Measurements from ENCODE around the gene P2RY13.

Gene P2RY13

GRCh38 chr3:151319628-151320027 is 9.7 kb downstream of the P2RY13 start:
- no peak for DNase-seq

DNA sequence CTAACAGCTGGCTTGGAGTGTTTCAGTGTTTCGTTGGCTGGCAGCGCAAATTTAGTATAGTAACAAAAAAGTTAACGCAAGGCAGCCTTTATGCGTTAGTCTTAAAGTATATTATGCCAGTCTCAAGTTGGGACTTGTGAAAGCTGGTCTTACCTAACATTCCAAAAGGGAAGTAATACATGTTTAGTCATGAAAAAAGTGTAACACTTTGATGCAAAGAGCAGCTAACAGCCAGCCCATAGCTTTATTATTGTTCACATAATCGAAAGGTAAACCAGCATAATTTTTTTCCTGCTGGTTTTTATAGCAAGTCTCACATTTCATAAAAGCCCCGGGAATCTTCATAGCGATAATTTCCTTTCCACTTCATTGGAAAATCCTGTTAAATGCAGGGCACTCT is 10.4 kb downstream of the P2RY13 start:
- DNase-seq, result no peak

DNA sequence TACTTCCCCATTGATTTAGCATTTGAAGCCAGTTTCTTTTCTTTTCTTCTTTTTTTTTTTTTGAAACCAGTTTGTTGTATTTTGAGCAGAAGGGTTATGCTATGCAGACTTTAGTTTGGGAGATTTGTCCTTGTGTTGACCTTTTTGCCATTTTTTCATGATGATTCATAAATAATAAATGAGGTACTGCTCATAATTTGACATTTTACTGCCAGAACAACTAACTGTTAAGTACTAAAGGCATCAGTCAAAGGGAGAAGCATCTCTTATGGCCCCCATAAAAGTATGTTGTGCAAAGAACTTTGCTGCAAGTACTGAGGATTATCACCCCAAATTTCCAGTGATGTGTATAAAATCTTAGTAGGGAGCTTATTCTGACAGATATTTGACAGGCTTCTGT is 11.0 kb downstream of the P2RY13 start:
- DNase-seq, result no peak

DNA sequence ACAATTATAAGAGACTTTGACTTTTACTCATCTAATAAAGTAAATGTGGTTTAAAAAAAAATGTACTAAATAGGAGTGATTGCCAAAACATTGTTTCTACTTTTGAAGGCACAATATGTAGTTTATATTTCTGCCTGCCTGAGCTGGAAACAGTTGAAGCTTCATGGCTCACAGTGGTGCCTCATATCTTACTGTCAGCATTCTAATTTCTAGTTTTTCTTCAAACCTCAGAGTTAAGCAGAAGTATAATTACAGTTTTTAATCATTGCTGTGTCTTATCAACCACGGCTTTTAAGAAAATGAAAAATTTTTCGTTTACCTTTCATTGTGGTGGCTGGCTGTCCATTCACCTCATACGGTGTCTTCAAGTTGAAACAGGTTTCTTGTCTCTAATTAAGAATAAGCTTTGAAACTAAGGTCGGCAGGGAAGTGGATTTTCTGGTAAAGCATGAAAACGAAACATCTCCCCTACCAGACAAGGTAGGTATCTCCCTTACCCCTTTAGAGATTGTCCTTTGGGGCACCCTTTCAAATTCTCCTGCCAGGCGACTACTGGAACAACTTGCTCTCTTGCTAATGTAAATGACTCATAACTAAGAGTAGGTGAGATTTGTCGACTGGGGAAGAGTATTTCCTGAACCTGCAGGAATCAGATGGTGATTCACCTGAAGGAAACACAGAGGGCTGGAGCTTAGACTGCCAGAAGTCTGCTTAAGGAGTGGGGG is 12.9 kb downstream of the P2RY13 start, which contains the start of gene GPR87:
TSS of gene GPR87 (minus strand) at position 554 of the 725 bp plus-strand sequence. CDS start 16,720 bp downstream, outside the sequence.
- DNase-seq, result no peak

- no peak for DNase-seq
Observed at GRCh38 chr3:151315846-151316245, 13.5 kb downstream of the P2RY13 start.

DNA sequence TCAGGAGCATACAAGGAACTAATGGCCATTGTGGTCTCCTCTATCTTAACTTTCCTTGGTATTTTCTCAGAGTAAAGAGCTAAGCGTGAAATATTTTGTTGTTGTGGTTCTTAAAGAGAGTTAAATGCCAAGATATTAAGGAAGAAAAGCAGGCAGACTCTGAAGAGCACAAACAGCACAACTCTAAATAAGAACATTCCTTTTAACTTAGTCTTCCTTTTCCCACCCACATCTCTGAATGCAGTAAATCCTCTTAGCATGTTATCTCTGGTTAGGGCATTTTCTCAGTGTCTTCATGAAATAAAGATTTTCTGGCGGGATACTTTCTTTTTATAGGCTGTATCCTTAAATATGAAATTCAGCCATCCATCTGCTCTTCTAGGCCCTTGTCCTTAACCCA is 14.2 kb downstream of the P2RY13 start:
- DNase-seq, result no peak

DNA sequence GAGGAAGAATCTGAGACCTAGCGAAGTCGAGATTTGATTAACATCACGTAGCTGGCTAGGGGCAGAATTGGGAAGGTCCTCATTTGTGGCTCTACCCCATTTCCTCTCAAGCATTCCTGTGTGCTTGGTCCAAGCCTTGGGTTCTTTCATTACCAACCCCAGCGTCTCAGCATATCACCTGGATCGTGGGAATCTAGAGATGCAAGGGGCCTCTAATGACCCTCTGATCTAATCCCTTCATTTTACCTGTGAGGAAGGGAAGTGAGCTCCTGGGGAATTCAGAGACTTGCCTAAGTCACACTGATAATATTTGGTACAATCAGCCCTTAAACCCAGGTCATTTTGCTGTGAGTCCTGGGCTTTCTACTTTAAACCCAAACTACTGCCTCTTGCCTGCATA is 14.8 kb downstream of the P2RY13 start:
- DNase-seq, result no peak

DNA sequence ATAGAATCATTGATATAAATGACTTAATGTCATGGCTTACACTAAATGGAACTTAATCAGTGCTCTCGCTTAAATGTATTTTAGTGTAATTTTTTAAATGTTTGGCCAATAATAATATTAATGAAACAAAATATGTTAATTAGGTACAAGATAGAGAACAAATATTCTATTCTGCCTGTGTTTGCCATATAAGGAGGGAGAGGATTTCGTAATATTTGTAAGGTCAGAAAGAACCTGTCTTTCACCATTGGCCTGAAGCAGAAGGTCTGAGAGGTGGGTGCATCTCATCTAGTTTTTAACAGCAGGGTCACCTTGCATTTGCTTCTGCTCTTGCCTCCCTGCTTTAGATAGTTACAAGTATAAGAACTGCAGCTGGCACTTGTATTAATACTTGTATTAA is 15.2 kb downstream of the P2RY13 start:
- DNase-seq, result no peak

- DNase-seq, result no peak
Observed at GRCh38 chr3:151312972-151313371, 16.4 kb downstream of the P2RY13 start.

DNA sequence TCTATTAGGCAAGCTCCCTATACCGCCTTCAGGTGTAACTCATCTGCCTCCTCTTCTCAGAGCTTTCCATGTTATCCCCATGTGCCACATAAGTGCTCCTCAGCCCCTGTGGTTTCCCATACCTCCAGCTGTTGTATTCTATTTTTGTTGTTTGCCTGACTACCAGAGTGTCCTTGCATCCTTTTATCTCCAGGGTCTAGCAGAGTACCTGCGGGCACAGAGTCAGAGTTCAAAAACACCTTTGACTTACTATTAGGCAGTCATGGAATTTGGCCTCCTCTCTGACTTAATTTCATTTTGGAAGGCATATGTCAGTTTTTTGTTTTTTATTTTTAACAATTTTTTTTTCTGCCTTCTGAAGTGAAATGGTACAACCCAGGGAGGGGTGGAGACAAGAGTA is 19.8 kb downstream of the P2RY13 start:
- DNase-seq, result no peak

DNA sequence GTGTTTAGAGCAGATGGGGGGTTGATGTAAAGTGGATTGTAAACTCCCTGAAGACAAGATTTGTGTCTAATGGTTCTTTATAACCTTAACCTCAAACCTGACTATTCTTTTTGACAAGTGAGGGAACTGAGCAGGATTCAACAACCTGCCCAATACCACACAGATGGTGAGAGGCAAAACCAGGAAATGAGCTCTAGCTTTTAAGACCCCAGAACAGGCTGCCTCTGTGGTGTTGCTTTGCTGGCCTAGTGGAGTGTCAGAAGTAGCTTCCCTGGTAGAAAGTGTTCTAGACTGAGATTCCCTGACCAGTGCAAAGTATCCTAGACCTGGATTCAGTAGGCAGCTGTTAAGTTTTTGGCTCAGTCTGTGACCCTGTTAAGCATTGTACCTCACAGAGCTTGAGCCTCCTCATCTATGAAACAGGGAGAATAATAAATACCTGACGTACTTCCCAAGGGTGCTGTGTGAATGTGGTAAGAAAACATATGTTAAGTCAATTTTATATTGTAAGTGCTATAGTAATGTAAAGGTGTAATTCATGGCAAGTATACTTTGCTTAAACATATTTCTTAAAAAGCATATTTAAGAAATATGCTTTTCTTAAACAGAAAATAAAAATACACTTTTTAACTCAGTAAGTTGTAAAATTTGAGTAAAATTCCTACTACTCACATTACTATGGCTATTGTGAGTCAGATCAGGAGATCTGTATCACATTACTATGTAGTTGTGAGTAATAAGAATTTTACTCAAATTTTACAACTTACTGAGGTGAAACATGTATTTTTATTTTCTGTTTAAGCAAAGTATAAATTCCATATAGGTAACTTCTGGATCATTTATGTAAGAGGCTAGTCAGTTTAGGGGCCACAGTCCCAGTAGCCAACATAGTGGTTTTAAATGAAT is 21.5 kb downstream of the P2RY13 start:
- DNase-seq, result no peak

GRCh38 chr3:151307131-151307530 is 22.2 kb downstream of the P2RY13 start:
- DNase-seq, result no peak

DNA sequence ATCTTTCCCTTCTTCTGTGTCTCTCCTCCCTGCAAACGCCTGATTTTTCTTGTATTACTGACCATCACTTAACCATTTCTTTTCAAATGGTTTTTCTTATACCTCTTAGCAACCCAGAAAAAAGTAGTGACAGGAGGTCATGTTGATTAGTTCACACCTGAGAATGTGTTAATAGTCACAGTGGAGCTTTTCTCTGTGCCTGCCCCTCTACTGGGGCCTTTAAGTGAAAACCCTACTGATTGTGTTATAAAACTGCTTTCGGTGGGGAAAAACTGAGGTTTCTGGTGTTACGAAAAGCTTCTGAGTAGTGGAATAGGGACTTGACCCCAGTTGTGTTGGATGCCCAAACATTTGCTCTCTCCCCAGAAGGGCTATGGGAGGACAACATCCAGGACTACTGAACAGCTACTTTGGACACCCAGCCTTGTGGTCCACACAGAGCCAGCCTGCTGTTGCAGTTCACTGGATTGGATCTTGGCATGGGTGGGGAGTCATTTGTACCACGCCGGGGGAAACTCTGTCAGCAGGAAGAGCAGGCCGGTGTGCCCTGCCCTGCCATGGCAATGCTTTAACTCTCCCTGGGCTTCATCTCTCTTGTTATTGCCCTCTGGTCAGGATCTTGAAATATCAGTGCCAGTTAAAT is 23.1 kb downstream of the P2RY13 start:
- no peak for DNase-seq

DNA sequence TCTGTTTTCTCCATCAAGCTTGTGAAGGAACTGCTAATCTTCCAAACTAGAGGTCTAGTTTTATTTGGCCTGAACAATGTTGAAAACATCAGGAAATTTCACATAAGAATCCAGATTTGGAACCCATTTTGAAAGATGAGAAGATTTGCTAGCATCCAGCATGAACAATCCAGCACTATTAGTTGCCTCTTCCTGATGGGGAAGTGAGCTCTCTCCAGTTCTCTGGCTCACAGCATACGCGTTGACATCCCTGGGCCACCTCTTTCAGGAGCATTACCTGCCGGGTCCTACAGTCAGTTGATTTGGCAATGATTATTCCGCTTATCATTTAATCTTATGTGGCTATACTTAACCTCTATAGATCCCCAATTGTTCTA is 23.6 kb downstream of the P2RY13 start:
- no peak for DNase-seq

DNA sequence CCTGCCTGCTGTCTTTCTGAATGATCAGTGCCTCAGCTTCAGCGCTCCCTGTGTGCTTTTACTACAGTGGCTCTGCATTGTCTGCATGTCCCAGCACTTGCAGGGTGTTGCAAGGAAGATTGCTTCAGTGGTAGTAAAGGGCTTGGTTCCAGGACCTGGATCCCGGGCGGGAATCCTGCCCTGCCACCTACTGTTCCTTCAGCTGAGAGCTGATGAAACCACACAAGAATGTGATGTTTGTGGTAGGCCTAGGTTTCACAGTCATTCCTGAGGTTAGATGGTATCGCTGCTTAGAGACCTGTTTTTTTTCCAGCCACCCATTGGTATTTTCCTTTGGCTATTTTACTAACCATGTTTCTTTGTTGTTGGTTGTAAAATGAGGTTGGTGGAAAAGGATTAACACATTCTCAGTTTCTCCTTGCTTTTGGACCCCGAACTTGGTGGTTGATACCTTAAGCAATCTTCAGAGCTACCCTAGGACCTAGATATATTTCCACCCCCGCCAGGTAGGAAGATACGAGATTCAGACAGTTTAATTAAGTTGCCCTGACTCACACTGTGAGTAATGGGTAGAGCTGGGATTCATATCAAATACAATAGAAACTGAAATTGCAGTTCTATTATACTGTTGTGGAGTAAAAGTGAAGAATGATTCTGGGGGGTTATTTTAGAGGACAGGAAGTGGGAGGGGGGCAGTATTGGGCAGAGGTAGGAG is 24.1 kb downstream of the P2RY13 start:
- DNase-seq, result no peak

DNA sequence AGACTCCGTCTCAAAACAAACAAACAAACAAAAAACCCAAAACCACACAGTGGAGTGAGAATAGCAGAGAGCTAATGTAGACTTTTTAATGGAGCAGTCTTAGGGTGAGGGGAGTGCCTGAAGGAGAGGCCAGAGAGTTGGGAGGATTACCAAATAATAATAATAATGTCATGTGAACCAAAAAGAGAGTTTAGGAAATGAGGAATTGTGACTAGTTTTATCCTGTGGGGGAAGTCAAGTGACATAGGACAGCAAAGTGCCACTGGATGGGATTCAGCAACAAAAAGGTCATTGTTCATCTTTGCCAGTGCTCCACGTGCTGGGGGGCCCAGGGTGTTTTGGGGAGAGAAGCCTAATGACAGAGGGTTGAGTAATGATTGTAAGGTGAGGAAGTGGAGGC is 25.6 kb downstream of the P2RY13 start:
- DNase-seq, result no peak

DNA sequence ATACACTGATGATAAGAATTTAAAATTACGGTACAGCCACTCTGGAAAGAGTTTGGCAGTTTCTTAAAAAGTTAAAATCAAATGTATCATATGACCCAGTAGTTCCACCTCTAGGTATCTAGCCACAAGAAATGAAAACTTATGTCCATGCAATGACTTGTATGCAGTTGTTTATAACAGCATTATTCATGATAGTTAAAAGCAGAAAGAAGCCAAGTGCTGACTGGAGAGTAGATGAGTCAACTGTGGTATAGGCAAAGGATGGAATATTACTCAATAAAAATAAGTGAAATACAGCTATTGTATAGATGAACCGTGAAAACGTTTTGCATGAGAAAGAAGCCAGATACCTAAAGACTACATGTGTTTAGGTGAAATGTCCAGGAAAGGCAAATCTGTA is 27.6 kb downstream of the P2RY13 start:
- no peak for DNase-seq

- no peak for DNase-seq
Observed at GRCh38 chr3:151300539-151300938, 28.8 kb downstream of the P2RY13 start.

DNA sequence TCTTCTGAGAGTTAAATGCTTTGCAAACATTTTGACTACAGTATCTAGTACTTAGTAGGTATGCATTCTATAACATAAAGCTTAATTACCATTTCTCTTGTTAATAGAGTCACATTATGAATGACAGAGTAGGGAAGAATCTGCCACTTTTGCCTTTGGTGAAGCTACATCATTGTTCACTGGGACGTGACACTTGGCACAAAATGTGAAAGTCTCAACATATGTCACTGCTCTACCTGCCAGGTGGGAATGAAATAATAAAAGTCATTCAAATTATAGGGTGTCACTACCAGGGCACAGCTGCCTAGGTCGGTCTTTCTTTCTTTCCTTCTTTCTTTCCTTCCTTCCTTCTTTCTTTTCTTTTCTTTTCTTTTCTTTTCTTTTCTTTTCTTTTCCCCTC is 30.3 kb downstream of the P2RY13 start:
- no peak for DNase-seq

DNA sequence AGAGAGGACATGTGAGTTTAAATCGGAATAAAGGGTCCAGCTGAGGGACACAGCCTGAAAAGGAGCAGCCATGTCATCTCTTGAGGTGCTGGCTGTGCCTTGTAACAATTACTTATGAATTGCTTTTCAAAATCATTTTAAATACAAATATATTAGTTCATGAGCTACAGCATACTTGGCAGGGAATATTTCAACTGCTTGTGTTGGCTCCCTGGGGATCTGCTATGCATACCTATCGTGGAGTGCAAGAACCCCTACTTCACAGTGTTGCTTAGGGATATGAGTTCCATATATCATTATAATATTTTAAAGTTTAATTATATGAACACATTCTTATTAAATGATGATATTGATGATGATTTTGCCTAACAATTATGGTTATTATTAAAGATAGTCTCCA is 31.9 kb downstream of the P2RY13 start:
- DNase-seq, result no peak

DNA sequence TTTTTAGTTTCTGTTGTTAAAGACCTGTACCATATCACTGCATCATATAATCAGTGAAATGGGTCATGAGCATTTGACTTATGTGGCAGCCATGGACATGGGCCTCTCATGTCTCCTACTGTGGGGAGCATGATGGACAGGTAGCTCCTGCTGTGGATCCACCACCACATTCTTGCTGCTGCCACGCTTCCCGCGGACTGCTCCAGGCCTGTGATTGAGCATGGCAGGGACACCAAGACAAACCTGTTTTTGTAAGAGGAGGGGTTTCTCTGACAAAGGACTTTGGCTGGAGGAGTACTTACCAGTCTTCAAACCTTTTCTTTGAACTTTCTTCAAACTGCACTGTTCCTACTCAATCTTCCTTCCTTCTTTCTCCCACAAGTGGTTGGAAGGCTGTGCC is 33.1 kb downstream of the P2RY13 start:
- no peak for DNase-seq

GRCh38 chr3:151293127-151293526 is 36.2 kb downstream of the P2RY13 start:
- no peak for DNase-seq

DNA sequence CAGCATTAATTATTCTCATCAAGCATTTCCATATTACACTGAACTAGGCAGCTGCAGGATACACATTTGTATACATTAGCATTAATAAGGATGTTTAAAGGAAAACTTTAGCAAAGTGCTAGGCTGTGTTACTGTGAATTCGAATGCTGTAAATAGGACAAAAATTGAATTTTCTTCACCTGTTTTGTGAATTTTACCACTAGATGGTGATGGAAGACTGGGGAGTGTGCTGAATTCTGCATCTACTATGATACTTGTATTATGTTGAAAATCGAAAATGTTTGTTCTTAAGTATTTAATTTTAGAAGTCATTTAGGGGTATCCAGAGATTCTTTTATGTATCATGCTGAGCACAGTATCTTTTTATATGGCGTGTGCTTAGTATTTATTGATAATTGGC is 38.7 kb downstream of the P2RY13 start:
- DNase-seq, result no peak

All from T-helper 9 cell (primary cell).